HG03571 (cell line): ENCODE measurements around the gene DYNLT3.

Experiments used
- ATAC-seq: cut with Tn5 transposase; IDR thresholded peaks from one replicate; pipeline ENCODE4 v1.9.1; 2021; ENCODE audit not compliant: unreplicated experiment

Gene DYNLT3

GRCh38 chrX:37846934-37847732, at the start of gene DYNLT3:
Gene DYNLT3, minus strand, starts transcription at chrX:37847571. Its CDS starts 61 bp downstream, at chrX:37847510.
- ATAC-seq: peak; percentile 99

GRCh38 chrX:37896511-37896890, 49.1 kb upstream of the DYNLT3 start:
- ATAC-seq: no peak

GRCh38 chrX:37895795-37896510, 48.6 kb upstream of the DYNLT3 start:
- no peak for ATAC-seq

- ATAC-seq: no peak
These were observed 47.4 kb upstream of the DYNLT3 start for GRCh38 chrX:37894725-37895124.

GRCh38 chrX:37888010-37888409, 40.6 kb upstream of the DYNLT3 start:
- no peak for ATAC-seq

GRCh38 chrX:37887347-37887746, 40.0 kb upstream of the DYNLT3 start:
- no peak for ATAC-seq

GRCh38 chrX:37883196-37883595, 35.8 kb upstream of the DYNLT3 start:
- no peak for ATAC-seq

- ATAC-seq: no peak
These were observed 32.3 kb upstream of the DYNLT3 start for GRCh38 chrX:37879692-37880091.

- no peak for ATAC-seq
These were observed 29.3 kb upstream of the DYNLT3 start for GRCh38 chrX:37876716-37877115.

- no peak for ATAC-seq
These were observed 28.3 kb upstream of the DYNLT3 start for GRCh38 chrX:37875675-37876074.

GRCh38 chrX:37873220-37873619, 25.8 kb upstream of the DYNLT3 start:
- ATAC-seq: no peak

GRCh38 chrX:37872303-37872655, 24.9 kb upstream of the DYNLT3 start:
- no peak for ATAC-seq

- no peak for ATAC-seq
These were observed 24.4 kb upstream of the DYNLT3 start for GRCh38 chrX:37871626-37872302.

GRCh38 chrX:37867536-37868153, 20.3 kb upstream of the DYNLT3 start:
- ATAC-seq: no peak

- no peak for ATAC-seq
These were observed 16.4 kb upstream of the DYNLT3 start for GRCh38 chrX:37863728-37864127.

GRCh38 chrX:37862851-37863250, 15.5 kb upstream of the DYNLT3 start:
- ATAC-seq: no peak

GRCh38 chrX:37860721-37861120, 13.3 kb upstream of the DYNLT3 start:
- no peak for ATAC-seq

- no peak for ATAC-seq
These were observed 7.4 kb upstream of the DYNLT3 start for GRCh38 chrX:37854748-37855147.

- ATAC-seq: no peak
These were observed 6.8 kb upstream of the DYNLT3 start for GRCh38 chrX:37854148-37854547.

- no peak for ATAC-seq
These were observed 394 bp upstream of the DYNLT3 start for GRCh38 chrX:37847733-37848197.

- no peak for ATAC-seq
These were observed 825 bp downstream of the DYNLT3 start for GRCh38 chrX:37846558-37846933.
